Spleen (tissue), 7 donors: ENCODE data around the gene ARL15.

Experiments used
- POLR2A ChIP-seq, 3 donors: fragments of 450-650 bp; IDR thresholded peaks; one replicate each; pipeline ENCODE4 v1.5.1; 2017; ENCODE audit warnings: antibody characterized with exemption in 3 of 3, mild to moderate bottlenecking in 1 of 3
- POLR2AphosphoS5 ChIP-seq, 3 donors: sonication (generic); formaldehyde crosslinking; IDR thresholded peaks; one replicate each; pipeline ENCODE4 v1.5.1; 2017; ENCODE audit warnings: antibody characterized with exemption in 3 of 3
- TF ChIP-seq, protein P1 (sequence below), 11 experiments: fragments of 200-600 bp in 7 of 11; fragments of 450-650 bp in 4 of 11; sonication (generic) in 4 of 11; IDR thresholded peaks in 8 of 11; conservative IDR thresholded peaks in 3 of 11; 1 replicate in 7 of 11; 2 replicates in 4 of 11; pipeline versions ENCODE4 v1.4.0 to v1.8.0; 2016 to 2021; ENCODE audit warnings: antibody characterized with exemption in 11 of 11, inconsistent platforms in 4 of 11, mild to moderate bottlenecking in 1 of 11
- donor health status: DM: no; HTN: no; CAD: no; lungs with moderate emphysema.
- donor health status: DM: no; HTN: no; CAD: no.
- donor health status: DM: no; HTN: no; CAD: no.

DNA sequence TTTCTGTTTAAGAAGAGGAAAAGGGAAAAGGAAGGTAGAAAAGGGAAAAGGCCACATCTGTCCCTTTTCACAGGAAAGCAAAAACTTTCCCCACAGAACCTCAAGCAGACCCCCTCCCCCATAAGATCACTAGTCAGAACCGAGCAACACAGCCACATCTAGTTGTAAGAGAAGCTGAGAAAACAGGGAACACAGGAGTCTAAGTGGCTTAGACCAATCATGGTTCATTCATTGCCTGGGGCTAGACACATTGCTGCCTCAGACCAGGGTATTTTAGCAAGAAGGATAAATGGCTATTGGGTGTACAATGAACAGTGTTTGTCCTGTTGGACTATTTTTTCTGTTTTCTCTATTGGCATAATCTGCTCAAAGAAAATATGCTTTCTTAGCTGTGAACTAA, 98.0 kb downstream of the ARL15 start:
- no peak for TF ChIP-seq POLR2A (IDR thresholded peaks at IDR 0.05)
- TF ChIP-seq, protein P1, sequence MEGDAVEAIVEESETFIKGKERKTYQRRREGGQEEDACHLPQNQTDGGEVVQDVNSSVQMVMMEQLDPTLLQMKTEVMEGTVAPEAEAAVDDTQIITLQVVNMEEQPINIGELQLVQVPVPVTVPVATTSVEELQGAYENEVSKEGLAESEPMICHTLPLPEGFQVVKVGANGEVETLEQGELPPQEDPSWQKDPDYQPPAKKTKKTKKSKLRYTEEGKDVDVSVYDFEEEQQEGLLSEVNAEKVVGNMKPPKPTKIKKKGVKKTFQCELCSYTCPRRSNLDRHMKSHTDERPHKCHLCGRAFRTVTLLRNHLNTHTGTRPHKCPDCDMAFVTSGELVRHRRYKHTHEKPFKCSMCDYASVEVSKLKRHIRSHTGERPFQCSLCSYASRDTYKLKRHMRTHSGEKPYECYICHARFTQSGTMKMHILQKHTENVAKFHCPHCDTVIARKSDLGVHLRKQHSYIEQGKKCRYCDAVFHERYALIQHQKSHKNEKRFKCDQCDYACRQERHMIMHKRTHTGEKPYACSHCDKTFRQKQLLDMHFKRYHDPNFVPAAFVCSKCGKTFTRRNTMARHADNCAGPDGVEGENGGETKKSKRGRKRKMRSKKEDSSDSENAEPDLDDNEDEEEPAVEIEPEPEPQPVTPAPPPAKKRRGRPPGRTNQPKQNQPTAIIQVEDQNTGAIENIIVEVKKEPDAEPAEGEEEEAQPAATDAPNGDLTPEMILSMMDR (IDR thresholded peaks at IDR 0.05 in 8 of 11, conservative IDR thresholded peaks at IDR 0.05 in 3 of 11), result no peak
- TF ChIP-seq POLR2AphosphoS5 (IDR thresholded peaks at IDR 0.05), result no peak
